K562 (cell line): ENCODE results near the gene DSTYK. TPM values are rescaled to one million over a fixed set of nuclear protein-coding genes. Genes with fewer than 3 reads are reported as not detected.

Experiments
- polyA plus RNA-seq, 8 experiments: library from polyadenylated mRNA; depleted of rRNA in 4 of 8; stranded (reverse) in 5 of 8; unstranded in 3 of 8; fragments of >200 nt; fragmentation: Nextera tagmentation in 2 of 8; fragmentation: Illumina TruSeq in 1 of 8; extraction: Ambion mirVana in 2 of 8; extraction: Trizol in 1 of 8; gene quantifications; 2 replicates each; pipeline versions ENCODE4 v1.2.1 to v1.2.3, GENCODE V29; 2011 to 2014; ENCODE audit warnings: inconsistent platforms in 1 of 8, missing spikeins in 1 of 8
- total RNA-seq, 7 experiments: library from RNA; depleted of rRNA in 6 of 7; stranded (reverse); fragments of >200 nt in 6 of 7; fragmentation: Illumina TruSeq in 2 of 7; extraction: Trizol in 2 of 7; gene quantifications; 2 replicates each; pipeline versions ENCODE4 v1.2.1 to v1.2.3, GENCODE V29; 2011 to 2021; ENCODE audit warnings: low replicate concordance in 1 of 7
- TF ChIP-seq, protein P1 (sequence below), 2 experiments: fragments of 450-650 bp; formaldehyde crosslinking in 1 of 2; IDR thresholded peaks; 2 replicates each; pipeline versions ENCODE4 v1.4.0 to v1.6.1; 2014 to 2020; ENCODE audit warnings: mild to moderate bottlenecking in 2 of 2, borderline replicate concordance in 1 of 2, low read depth in 1 of 2

The DSTYK gene
- total and polyA plus RNA-seq, 9 of the 15 experiments (the other 6 are each of a cell fraction or from before 2014, with no cell fraction given): 4.2 to 7.1 (median 6.2) TPM

DNA sequence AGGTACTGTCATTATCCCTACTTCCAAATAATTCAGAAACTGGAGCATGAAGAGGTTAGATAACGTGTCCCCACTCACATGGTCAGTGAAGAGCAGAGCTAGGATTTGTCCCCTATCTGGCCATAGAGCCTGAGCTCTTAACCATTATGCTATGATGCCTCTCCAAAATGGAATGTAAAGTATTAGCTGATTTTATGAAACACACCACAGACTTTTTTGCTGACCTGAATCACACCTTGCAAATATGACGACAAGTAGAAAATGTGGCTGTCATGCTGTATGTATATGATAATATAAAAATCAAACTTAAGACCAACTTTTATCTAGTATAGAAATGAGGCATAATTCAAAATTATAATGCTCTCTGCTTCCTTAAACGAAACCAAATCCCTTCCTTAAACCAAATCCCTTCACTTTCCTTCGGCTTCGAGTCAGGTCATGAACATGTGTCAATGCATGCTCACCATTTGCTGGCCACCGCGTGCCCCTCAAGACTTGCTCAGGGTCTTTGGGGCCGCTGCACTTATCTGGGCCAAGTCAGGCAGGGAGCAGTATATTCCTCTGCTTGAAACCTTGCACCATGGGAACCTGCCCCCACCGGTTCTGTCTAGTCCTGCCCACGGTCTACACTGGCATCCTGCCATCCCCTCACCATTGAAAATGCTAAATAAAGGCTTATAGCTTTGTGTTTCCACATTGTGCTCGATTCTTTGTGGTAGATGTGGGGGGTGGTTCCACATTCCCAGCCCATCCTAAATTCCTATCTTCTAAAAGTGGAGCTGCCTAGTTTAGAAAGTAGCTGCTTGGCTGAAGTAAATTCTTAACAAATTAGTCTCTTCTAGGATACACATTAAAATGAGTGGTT is 14.6 kb upstream of the DSTYK start (continued):
- TF ChIP-seq, protein P1, sequence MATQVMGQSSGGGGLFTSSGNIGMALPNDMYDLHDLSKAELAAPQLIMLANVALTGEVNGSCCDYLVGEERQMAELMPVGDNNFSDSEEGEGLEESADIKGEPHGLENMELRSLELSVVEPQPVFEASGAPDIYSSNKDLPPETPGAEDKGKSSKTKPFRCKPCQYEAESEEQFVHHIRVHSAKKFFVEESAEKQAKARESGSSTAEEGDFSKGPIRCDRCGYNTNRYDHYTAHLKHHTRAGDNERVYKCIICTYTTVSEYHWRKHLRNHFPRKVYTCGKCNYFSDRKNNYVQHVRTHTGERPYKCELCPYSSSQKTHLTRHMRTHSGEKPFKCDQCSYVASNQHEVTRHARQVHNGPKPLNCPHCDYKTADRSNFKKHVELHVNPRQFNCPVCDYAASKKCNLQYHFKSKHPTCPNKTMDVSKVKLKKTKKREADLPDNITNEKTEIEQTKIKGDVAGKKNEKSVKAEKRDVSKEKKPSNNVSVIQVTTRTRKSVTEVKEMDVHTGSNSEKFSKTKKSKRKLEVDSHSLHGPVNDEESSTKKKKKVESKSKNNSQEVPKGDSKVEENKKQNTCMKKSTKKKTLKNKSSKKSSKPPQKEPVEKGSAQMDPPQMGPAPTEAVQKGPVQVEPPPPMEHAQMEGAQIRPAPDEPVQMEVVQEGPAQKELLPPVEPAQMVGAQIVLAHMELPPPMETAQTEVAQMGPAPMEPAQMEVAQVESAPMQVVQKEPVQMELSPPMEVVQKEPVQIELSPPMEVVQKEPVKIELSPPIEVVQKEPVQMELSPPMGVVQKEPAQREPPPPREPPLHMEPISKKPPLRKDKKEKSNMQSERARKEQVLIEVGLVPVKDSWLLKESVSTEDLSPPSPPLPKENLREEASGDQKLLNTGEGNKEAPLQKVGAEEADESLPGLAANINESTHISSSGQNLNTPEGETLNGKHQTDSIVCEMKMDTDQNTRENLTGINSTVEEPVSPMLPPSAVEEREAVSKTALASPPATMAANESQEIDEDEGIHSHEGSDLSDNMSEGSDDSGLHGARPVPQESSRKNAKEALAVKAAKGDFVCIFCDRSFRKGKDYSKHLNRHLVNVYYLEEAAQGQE (IDR thresholded peaks at IDR 0.05; ENCODE audit: borderline replicate concordance): peak; percentile 16; the same call in 1 of the 2 replicates
- TF ChIP-seq, protein P1 (CRISPR knock-in tag; IDR thresholded peaks at IDR 0.05; ENCODE audit: low read depth): no peak
